Measurements from ENCODE around the gene KAZN. TPM values are rescaled to one million over a fixed set of nuclear protein-coding genes. Genes with fewer than 3 reads are reported as not detected.

The KAZN gene
- total RNA-seq, 1 experiment from 2014 or later, result 3.4 TPM

GRCh38 chr1:14648896-14649855, 50.7 kb downstream of the KAZN start:
- H3K27me3 ChIP-seq, result no peaks in the 10 kb centered on the region
- no peaks in the 10 kb centered on the region for H3K36me3 ChIP-seq
- H3K4me3 ChIP-seq, result no peak overlapping the region
- DNase-seq, result peak; percentile 72
- peaks cover 2% of the 10 kb centered on the region; the same call in 1 of the 2 replicates for H3K9me3 ChIP-seq

GRCh38 chr1:14649976-14650375, 51.5 kb downstream of the KAZN start:
- no peaks in the 10 kb centered on the region; the same call in 1 of the 2 replicates for H3K9me3 ChIP-seq
- H3K27me3 ChIP-seq, result no peaks in the 10 kb centered on the region
- no peak overlapping the region for H3K4me3 ChIP-seq
- no peaks in the 10 kb centered on the region for H3K36me3 ChIP-seq
- peak; percentile 15 for DNase-seq

- H3K4me3 ChIP-seq, result no peak overlapping the region
- no peak for DNase-seq
- no peaks in the 10 kb centered on the region for H3K27me3 ChIP-seq
These were observed 52.5 kb downstream of the KAZN start for GRCh38 chr1:14650951-14651350.

GRCh38 chr1:14652840-14653239, 54.4 kb downstream of the KAZN start:
- Histone ChIP-seq H3K4me3 (no peak overlapping the region), H3K27me3 (no peaks in the 10 kb centered on the region), H3K9me3 (no peaks in the 10 kb centered on the region), H3K36me3 (no peaks in the 10 kb centered on the region)
- no peak for DNase-seq

More at GRCh38 chr1:14650951-14651350, 52.5 kb downstream of the KAZN start:
- no peaks in the 10 kb centered on the region for H3K9me3 ChIP-seq
- no peaks in the 10 kb centered on the region for H3K36me3 ChIP-seq

- DNase-seq, result peak; percentile 63
- Histone ChIP-seq H3K27me3 (no peaks in the 10 kb centered on the region), H3K36me3 (no peaks in the 10 kb centered on the region), H3K4me3 (no peak overlapping the region), H3K9me3 (no peaks in the 10 kb centered on the region)
These were observed 55.0 kb downstream of the KAZN start for GRCh38 chr1:14653461-14653960.

- no peak for DNase-seq
- H3K4me3 ChIP-seq, result no peak overlapping the region
- H3K9me3 ChIP-seq, result no peaks in the 10 kb centered on the region
- no peaks in the 10 kb centered on the region for H3K36me3 ChIP-seq
- H3K27me3 ChIP-seq, result no peaks in the 10 kb centered on the region
These were observed 56.1 kb downstream of the KAZN start for GRCh38 chr1:14654554-14654953.

GRCh38 chr1:14655385-14655784, 56.9 kb downstream of the KAZN start:
- no peaks in the 10 kb centered on the region for H3K27me3 ChIP-seq
- H3K36me3 ChIP-seq, result no peaks in the 10 kb centered on the region
- no peaks in the 10 kb centered on the region for H3K9me3 ChIP-seq
- H3K4me3 ChIP-seq, result no peak overlapping the region
- DNase-seq, result no peak

- no peak overlapping the region for H3K4me3 ChIP-seq
- no peaks in the 10 kb centered on the region for H3K27me3 ChIP-seq
- no peaks in the 10 kb centered on the region for H3K36me3 ChIP-seq
- DNase-seq, result no peak
- no peaks in the 10 kb centered on the region for H3K9me3 ChIP-seq
These were observed 58.0 kb downstream of the KAZN start for GRCh38 chr1:14656384-14656937.

GRCh38 chr1:14658642-14659041, 60.2 kb downstream of the KAZN start:
- DNase-seq, result no peak
- Histone ChIP-seq H3K9me3 (no peaks in the 10 kb centered on the region), H3K27me3 (no peaks in the 10 kb centered on the region), H3K36me3 (no peaks in the 10 kb centered on the region), H3K4me3 (no peak overlapping the region)

GRCh38 chr1:14659913-14660312, 61.4 kb downstream of the KAZN start:
- Histone ChIP-seq H3K27me3 (no peaks in the 10 kb centered on the region), H3K9me3 (no peaks in the 10 kb centered on the region), H3K4me3 (no peak overlapping the region), H3K36me3 (no peaks in the 10 kb centered on the region)
- no peak for DNase-seq

GRCh38 chr1:14660801-14661200, 62.3 kb downstream of the KAZN start:
- no peak for DNase-seq
- no peak overlapping the region for H3K4me3 ChIP-seq
- H3K27me3 ChIP-seq, result no peaks in the 10 kb centered on the region
- H3K36me3 ChIP-seq, result no peaks in the 10 kb centered on the region
- H3K9me3 ChIP-seq, result no peaks in the 10 kb centered on the region

- H3K27me3 ChIP-seq, result no peaks in the 10 kb centered on the region
- DNase-seq, result no peak
- no peak overlapping the region for H3K4me3 ChIP-seq
- H3K9me3 ChIP-seq, result no peaks in the 10 kb centered on the region
- H3K36me3 ChIP-seq, result no peaks in the 10 kb centered on the region
These were observed 62.7 kb downstream of the KAZN start for GRCh38 chr1:14661222-14661621.

GRCh38 chr1:14662116-14662515, 63.6 kb downstream of the KAZN start:
- Histone ChIP-seq H3K4me3 (no peak overlapping the region), H3K27me3 (no peaks in the 10 kb centered on the region), H3K9me3 (no peaks in the 10 kb centered on the region), H3K36me3 (no peaks in the 10 kb centered on the region)
- no peak for DNase-seq

- Histone ChIP-seq H3K27me3 (no peaks in the 10 kb centered on the region), H3K4me3 (no peak overlapping the region), H3K9me3 (no peaks in the 10 kb centered on the region), H3K36me3 (no peaks in the 10 kb centered on the region)
- no peak for DNase-seq
These were observed 65.3 kb downstream of the KAZN start for GRCh38 chr1:14663773-14664172.

GRCh38 chr1:14666373-14666772, 67.9 kb downstream of the KAZN start:
- Histone ChIP-seq H3K36me3 (no peaks in the 10 kb centered on the region), H3K4me3 (no peak overlapping the region), H3K27me3 (no peaks in the 10 kb centered on the region), H3K9me3 (no peaks in the 10 kb centered on the region)
- DNase-seq, result no peak

GRCh38 chr1:14666962-14667650, 68.6 kb downstream of the KAZN start:
- H3K9me3 ChIP-seq, result no peaks in the 10 kb centered on the region
- H3K36me3 ChIP-seq, result no peaks in the 10 kb centered on the region
- H3K4me3 ChIP-seq, result no peak overlapping the region
- no peak for DNase-seq
- no peaks in the 10 kb centered on the region for H3K27me3 ChIP-seq

- no peaks in the 10 kb centered on the region for H3K27me3 ChIP-seq
- H3K9me3 ChIP-seq, result no peaks in the 10 kb centered on the region
- no peak for DNase-seq
- no peak overlapping the region for H3K4me3 ChIP-seq
- no peaks in the 10 kb centered on the region for H3K36me3 ChIP-seq
These were observed 69.1 kb downstream of the KAZN start for GRCh38 chr1:14667651-14667984.
